Panc1 (cell line): ENCODE results near the gene HES2. TPM values are rescaled to one million over a fixed set of nuclear protein-coding genes. Genes with fewer than 3 reads are reported as not detected.
"Not testable (repeated sequence)": the region's sequence is repeated elsewhere in the genome, so short reads cannot be mapped to it uniquely, and the experiment has no call there.

Experiments
- ATAC-seq: fragments of 200-7000 bp; cut with Tn5 transposase; 2 replicates; pipeline ENCODE4 v1.9.1; 2020; ENCODE audit warnings: mild to moderate bottlenecking, moderate library complexity
- BruUV-seq: library from RNA; stranded (reverse); fragments of 400-500 nt; replicated peaks from 2 replicates; lab custom pipeline; 2021; lab: Mats Ljungman, UMichigan
- CTCF ChIA-PET: fragments of 300-600 bp; sonication (Branson Sonifier 250); formaldehyde crosslinking; loops from one replicate; lab custom pipeline; 2022; ENCODE audit warnings: antibody characterized with exemption; lab: Charles Lee
- POLR2A ChIA-PET: fragments of 300-600 bp; sonication (Branson Sonifier 250); formaldehyde crosslinking; loops from one replicate; lab custom pipeline; 2022; ENCODE audit warnings: antibody characterized with exemption; lab: Charles Lee
- DNase-seq: peaks from one replicate; pipeline ENCODE4 v3.0.0-alpha.2; 2010; ENCODE audit warnings: low read depth, low spot score
- H3K27ac ChIP-seq: 2 replicates; pipeline ENCODE4 v1.5.1; 2011; ENCODE audit warnings: mild to moderate bottlenecking, low read length, inconsistent platforms
- H3K27me3 ChIP-seq: fragments of 200-500 bp; sonication (Bioruptor generic); 2 replicates; pipeline ENCODE4 v1.6.0; 2014; ENCODE audit warnings: low read length, inconsistent platforms; ENCODE audit not compliant: control insufficient read depth, insufficient read depth
- H3K36me3 ChIP-seq: fragments of 200-500 bp; sonication (Bioruptor generic); 2 replicates; pipeline ENCODE4 v1.5.1; 2014; ENCODE audit warnings: inconsistent platforms, mild to moderate bottlenecking, low read length, moderate library complexity; ENCODE audit not compliant: control insufficient read depth, insufficient read depth
- H3K4me1 ChIP-seq: 2 replicates; pipeline ENCODE4 v1.5.1; 2011; ENCODE audit warnings: inconsistent platforms, mild to moderate bottlenecking, low read length, moderate library complexity; ENCODE audit not compliant: control insufficient read depth, insufficient read depth
- H3K4me3 ChIP-seq, 2 experiments: 2 replicates each; pipeline ENCODE4 v1.5.1; 2011 to 2012; ENCODE audit warnings: low read depth in 2 of 2, low read length in 2 of 2, mild to moderate bottlenecking in 2 of 2, inconsistent platforms in 1 of 2, moderate library complexity in 1 of 2
- H3K9me3 ChIP-seq: fragments of 200-500 bp; sonication (Bioruptor generic); 2 replicates; pipeline ENCODE4 v1.5.1; 2014; ENCODE audit warnings: low read depth, mild to moderate bottlenecking, inconsistent platforms, low read length, moderate library complexity; ENCODE audit not compliant: control insufficient read depth, insufficient read depth
- CTCF ChIP-seq: fragments of 450-650 bp; IDR thresholded peaks from 2 replicates; pipeline ENCODE4 v1.5.1; 2017; ENCODE audit warnings: mild to moderate bottlenecking
- REST ChIP-seq, 2 experiments: IDR thresholded peaks; 2 replicates each; pipeline ENCODE4 v1.6.1; 2011 to 2012; ENCODE audit warnings: low read depth in 2 of 2, control low read depth in 1 of 2, low read length in 1 of 2, mild to moderate bottlenecking in 1 of 2, moderate library complexity in 1 of 2; ENCODE audit not compliant: insufficient read depth in 1 of 2
- SIN3A ChIP-seq: IDR thresholded peaks from 2 replicates; pipeline ENCODE4 v1.6.1; 2012; ENCODE audit warnings: low read depth, mild to moderate bottlenecking, low read length, moderate library complexity, borderline replicate concordance; ENCODE audit not compliant: insufficient read depth
- TCF7L2 ChIP-seq: IDR thresholded peaks from 2 replicates; pipeline ENCODE4 v1.6.1; 2011; ENCODE audit warnings: mild to moderate bottlenecking, low read depth, low read length, inconsistent platforms
- in situ Hi-C: cut with HindIII; loops from 2 replicates; pipeline ENCODE4 v1.10.0; 2016; ENCODE audit warnings: low sequenced_read_pairs, low pct_unique_long_range_greater_than_20kb
- intact Hi-C: fragments of 100-400 bp; cut with micrococcal nuclease; formaldehyde crosslinking; loops from one replicate; pipeline ENCODE4 v1.10.0; 2022; ENCODE audit not compliant: unreplicated experiment
- total RNA-seq: library from RNA; stranded (reverse); gene quantifications from one replicate; pipeline ENCODE4 v1.2.1, GENCODE V29; 2021; ENCODE audit not compliant: unreplicated experiment

The HES2 gene
- total RNA-seq, 1 experiment from 2014 or later: 11.1 TPM

- no peak for DNase-seq
- Histone ChIP-seq H3K9me3 (no peaks in the 10 kb centered on the region), H3K27me3 (no peaks in the 10 kb centered on the region), H3K27ac (no peak overlapping the region), H3K4me1 (no peaks in the 10 kb centered on the region), H3K36me3 (no peaks in the 10 kb centered on the region), H3K4me3 (no peak overlapping the region)
- ATAC-seq: no peak
- in situ Hi-C loops: no loop called here
- ChIA-PET CTCF (no interaction called here), POLR2A (no interaction called here)
- TF ChIP-seq REST (IDR thresholded peaks at IDR 0.05; ENCODE audit: insufficient read depth in 1 of 2, low read depth in 2 of 2, low read length in 1 of 2): no peak
- no peak for TF ChIP-seq SIN3A
- TF ChIP-seq TCF7L2: no peak
- no peak for TF ChIP-seq CTCF
- BruUV-seq: no TSS peak
- intact Hi-C loops: no loop called here
Measured at GRCh38 chr1:6454856-6455751, 35.4 kb upstream of the HES2 start.

GRCh38 chr1:6453895-6454855, 34.5 kb upstream of the HES2 start:
- H3K27ac ChIP-seq, ATAC-seq, BruUV-seq, intact Hi-C loops, H3K9me3 ChIP-seq, DNase-seq, in situ Hi-C loops, CTCF ChIA-PET, POLR2A ChIA-PET, H3K27me3 ChIP-seq, H3K4me1 ChIP-seq, H3K4me3 ChIP-seq, H3K36me3 ChIP-seq: not testable (repeated sequence)
